Measurements from ENCODE around the gene DLG2.

GRCh38 chr11:84660257-84660977 lies 966.7 kb downstream of the DLG2 start:
- TF ChIP-seq CEBPB (IDR thresholded peaks at IDR 0.05) (no peak), EP300 (IDR thresholded peaks at IDR 0.05; ENCODE audit: borderline replicate concordance) (no peak), CREB1 (IDR thresholded peaks at IDR 0.05; ENCODE audit: low read depth) (no peak)
